Aorta (tissue), 5 donors: ENCODE data around the gene SASH3. TPM values are rescaled to one million over a fixed set of nuclear protein-coding genes. Genes with fewer than 3 reads are reported as not detected.

Experiments used
- ATAC-seq: fragments of 200-7000 bp; cut with Tn5 transposase; one replicate; pipeline ENCODE4 v1.9.1; 2022; ENCODE audit warnings: moderate library complexity; ENCODE audit not compliant: low FRiP score
- DNase-seq, 2 donors: peaks; one replicate each; pipeline ENCODE4 v3.0.0-alpha.2; 2020
- H3K27ac ChIP-seq, 2 donors: one replicate each; pipeline ENCODE4 v1.5.1; 2013; ENCODE audit warnings: low read length in 2 of 2, mild to moderate bottlenecking in 2 of 2, moderate library complexity in 2 of 2, control low read depth in 1 of 2, inconsistent platforms in 1 of 2, low read depth in 1 of 2
- H3K27me3 ChIP-seq, 2 donors: one replicate each; pipeline ENCODE4 v1.6.1; 2013; ENCODE audit warnings: control low read depth in 1 of 2, low read length in 1 of 2, mild to moderate bottlenecking in 1 of 2, moderate library complexity in 1 of 2; ENCODE audit not compliant: insufficient read depth in 2 of 2, control insufficient read depth in 1 of 2
- H3K36me3 ChIP-seq, 2 donors: one replicate each; pipeline ENCODE4 v1.6.1; 2013; ENCODE audit warnings: control low read depth in 1 of 2, low read length in 1 of 2, mild to moderate bottlenecking in 1 of 2; ENCODE audit not compliant: insufficient read depth in 2 of 2, control insufficient read depth in 1 of 2
- H3K4me1 ChIP-seq, 2 donors: one replicate each; pipeline ENCODE4 v1.6.1; 2013; ENCODE audit warnings: low read length in 2 of 2, control low read depth in 1 of 2, mild to moderate bottlenecking in 1 of 2, moderate library complexity in 1 of 2; ENCODE audit not compliant: insufficient read depth in 2 of 2, control insufficient read depth in 1 of 2
- H3K4me3 ChIP-seq, 2 donors: one replicate each; pipeline ENCODE4 v1.5.1; 2013; ENCODE audit warnings: low read length in 2 of 2, control low read depth in 1 of 2, mild to moderate bottlenecking in 1 of 2
- H3K9me3 ChIP-seq: one replicate; pipeline ENCODE4 v1.6.1; 2013; ENCODE audit warnings: mild to moderate bottlenecking, low read length; ENCODE audit not compliant: control insufficient read depth
- WGBS, 2 donors: extraction: QIAGEN DNeasy Blood & Tissue Kit; methylation state at CpG; one replicate each; pipeline ENCODE4 v1.1.7; 2013; 5-methylcytosine and 5-hydroxymethylcytosine counted together
- intact Hi-C, 2 donors: fragments of 100-400 bp; cut with DNase I; formaldehyde crosslinking; loops; one replicate each; pipeline versions ENCODE4 v1.14.2 to v1.15.0; 2022
- polyA plus RNA-seq, 2 donors: library from polyadenylated mRNA; stranded (reverse); fragments of 200-250 nt; gene quantifications; one replicate each; pipeline ENCODE4 v1.2.3, GENCODE V29; 2013
- total RNA-seq, 2 donors: library from RNA; stranded (reverse); fragmentation: NEBNext Ultra II Directional; extraction: Animal tissue kit (Norgen Biotek cat#: 25700); gene quantifications; one replicate each; pipeline ENCODE4 v1.2.1, GENCODE V29; 2021
- donor health status: healthy with polysubstance abuse.
- donor health status: Bipolar disorder and iron deficiency.
- donor health status: DM: no; HTN: no; CAD: no.
- donor health status: DM: no; HTN: no; CAD: no.
- donor health status: DM: yes; HTN: yes; CAD: no.

SASH3 gene
- total and polyA plus RNA-seq, 4 donors = 0.90 to 16.1 (median 10.5) TPM

- no peaks in the 10 kb centered on the region for H3K9me3 ChIP-seq
- intact Hi-C loops = no loop called here
- ATAC-seq (no peak), DNase-seq (no peak)
- H3K36me3 ChIP-seq = no peaks in the 10 kb centered on the region
- H3K27me3 ChIP-seq = no peaks in the 10 kb centered on the region
- H3K4me3 ChIP-seq = no peak overlapping the region
- H3K27ac ChIP-seq = no peak overlapping the region
- H3K4me1 ChIP-seq = no peaks in the 10 kb centered on the region
Observed at GRCh38 chrX:129763666-129764065, 16.1 kb upstream of the SASH3 start.

- ATAC-seq (no peak), DNase-seq (no peak)
- 81 to 96% methylated on average over 8 of the region's 8 CpGs for WGBS, 2 donors
Observed at GRCh38 chrX:129768186-129768585, 11.6 kb upstream of the SASH3 start.

GRCh38 chrX:129768586-129769466 is 10.9 kb upstream of the SASH3 start:
- H3K27ac ChIP-seq = no peak overlapping the region

More at GRCh38 chrX:129768186-129768585, 11.6 kb upstream of the SASH3 start:
- H3K4me3 ChIP-seq = no peak overlapping the region
- no peaks in the 10 kb centered on the region for H3K36me3 ChIP-seq
- no peak overlapping the region for H3K27ac ChIP-seq
- intact Hi-C loops = no loop called here
- H3K4me1 ChIP-seq = no peaks in the 10 kb centered on the region
- no peaks in the 10 kb centered on the region for H3K27me3 ChIP-seq
- no peaks in the 10 kb centered on the region for H3K9me3 ChIP-seq

GRCh38 chrX:129769467-129770154 is 10.1 kb upstream of the SASH3 start:
- H3K36me3 ChIP-seq = no peaks in the 10 kb centered on the region
- WGBS, 2 donors = 62 to 66% methylated on average over 9 of the region's 9 CpGs
- intact Hi-C loops = no loop called here
- no peaks in the 10 kb centered on the region for H3K27me3 ChIP-seq
- no peaks in the 10 kb centered on the region for H3K9me3 ChIP-seq
- ATAC-seq = no peak
- H3K4me3 ChIP-seq = no peak overlapping the region
- no peak overlapping the region for H3K27ac ChIP-seq
- DNase-seq = no peak
- no peaks in the 10 kb centered on the region for H3K4me1 ChIP-seq

More at GRCh38 chrX:129768586-129769466, 10.9 kb upstream of the SASH3 start:
- no peak overlapping the region for H3K4me3 ChIP-seq
- peak; percentile 35 for ATAC-seq
- H3K9me3 ChIP-seq = no peaks in the 10 kb centered on the region
- intact Hi-C loops = no loop called here
- H3K4me1 ChIP-seq = no peaks in the 10 kb centered on the region
- no peaks in the 10 kb centered on the region for H3K27me3 ChIP-seq
- DNase-seq = no peak
- WGBS, 2 donors = 79 to 86% methylated on average over 8 of the region's 8 CpGs
- no peaks in the 10 kb centered on the region for H3K36me3 ChIP-seq

- DNase-seq = no peak
- H3K4me1 ChIP-seq = no peaks in the 10 kb centered on the region
- intact Hi-C loops = no loop called here
- H3K36me3 ChIP-seq = no peaks in the 10 kb centered on the region
- 74 to 80% methylated on average over 14 of the region's 14 CpGs for WGBS, 2 donors
- no peak overlapping the region for H3K27ac ChIP-seq
- H3K27me3 ChIP-seq = no peaks in the 10 kb centered on the region
- no peak overlapping the region for H3K4me3 ChIP-seq
- no peaks in the 10 kb centered on the region for H3K9me3 ChIP-seq
- ATAC-seq = no peak
Observed at GRCh38 chrX:129771266-129771995, 8.3 kb upstream of the SASH3 start.

- Histone ChIP-seq H3K27ac (no peak overlapping the region), H3K4me1 (no peaks in the 10 kb centered on the region), H3K27me3 (no peaks in the 10 kb centered on the region), H3K4me3 (no peak overlapping the region), H3K36me3 (no peaks in the 10 kb centered on the region), H3K9me3 (no peaks in the 10 kb centered on the region)
- WGBS, 2 donors = 69 to 73% methylated on average over 14 of the region's 14 CpGs
- intact Hi-C loops = no loop called here
- peak; percentile 55 for ATAC-seq
- peak in 1 of 2 donors; percentile 91 for DNase-seq
Observed at GRCh38 chrX:129772796-129773431, 6.8 kb upstream of the SASH3 start.

- intact Hi-C loops = no loop called here
- no peaks in the 10 kb centered on the region for H3K9me3 ChIP-seq
- 78 to 86% methylated on average over 4 of the region's 4 CpGs for WGBS, 2 donors
- DNase-seq = no peak
- H3K36me3 ChIP-seq = no peaks in the 10 kb centered on the region
- no peaks in the 10 kb centered on the region for H3K27me3 ChIP-seq
- no peak overlapping the region for H3K27ac ChIP-seq
- H3K4me1 ChIP-seq = no peaks in the 10 kb centered on the region
- ATAC-seq = no peak
- H3K4me3 ChIP-seq = no peak overlapping the region
Observed at GRCh38 chrX:129773649-129774458, 5.9 kb upstream of the SASH3 start.
